Activated CD4-positive, alpha-beta T cell treated with anti-CD3 and anti-CD28 coated beads, Interleukin-2, amount 50 U/mL, for 4 hours (primary cell): ENCODE results near the gene COL24A1.
"Not testable (repeated sequence)": the region's sequence is repeated elsewhere in the genome, so short reads cannot be mapped to it uniquely, and the experiment has no call there.

Source experiments
- DNase-seq, 2 experiments: peaks; one replicate each; pipeline ENCODE4 v3.0.0-alpha.2; 2020

Gene COL24A1

GRCh38 chr1:85756864-85757263, 399.7 kb downstream of the COL24A1 start:
- no peak for DNase-seq

DNA sequence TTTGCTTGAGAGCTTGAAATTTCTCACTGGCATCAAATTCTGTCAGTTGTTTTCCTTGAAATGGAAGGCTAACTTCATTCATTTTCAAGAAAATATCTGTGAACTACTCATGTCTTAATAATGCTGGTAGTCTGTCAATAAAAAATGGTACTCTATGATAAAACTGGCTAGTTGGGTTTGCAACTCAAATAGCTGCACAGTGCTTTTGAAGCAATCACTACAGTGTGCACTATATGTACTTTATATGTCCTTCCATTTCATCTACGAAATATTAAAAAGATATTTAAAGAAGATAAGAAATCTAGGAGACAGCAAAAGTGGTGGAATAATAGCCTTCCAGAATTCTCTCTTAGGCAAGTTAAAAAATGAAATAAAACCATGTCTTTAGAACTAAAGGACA, 408.5 kb downstream of the COL24A1 start:
- DNase-seq: no peak

- DNase-seq: no peak
Observed at GRCh38 chr1:85746777-85747176, 409.8 kb downstream of the COL24A1 start.

- no peak for DNase-seq
Observed at GRCh38 chr1:85743814-85744213, 412.8 kb downstream of the COL24A1 start.

DNA sequence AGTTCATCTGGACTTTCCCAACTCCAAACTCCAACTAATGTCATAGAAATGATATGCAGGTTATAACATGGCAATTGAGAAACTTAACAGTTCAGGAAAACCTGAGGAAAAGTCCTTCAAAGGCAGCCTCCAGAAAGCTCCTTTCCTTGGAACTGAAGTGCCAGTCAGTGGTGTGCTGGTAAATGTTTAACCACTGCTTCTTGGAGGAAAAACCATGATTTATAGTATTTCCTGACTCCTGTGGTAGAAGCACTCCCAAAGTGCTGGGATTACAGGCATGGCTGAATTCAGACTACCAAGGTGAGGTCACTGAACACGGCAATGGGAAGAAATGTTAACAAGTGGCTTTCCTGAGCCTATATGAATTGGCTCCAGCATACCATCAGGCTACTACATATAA, 421.6 kb downstream of the COL24A1 start:
- no peak for DNase-seq

DNA sequence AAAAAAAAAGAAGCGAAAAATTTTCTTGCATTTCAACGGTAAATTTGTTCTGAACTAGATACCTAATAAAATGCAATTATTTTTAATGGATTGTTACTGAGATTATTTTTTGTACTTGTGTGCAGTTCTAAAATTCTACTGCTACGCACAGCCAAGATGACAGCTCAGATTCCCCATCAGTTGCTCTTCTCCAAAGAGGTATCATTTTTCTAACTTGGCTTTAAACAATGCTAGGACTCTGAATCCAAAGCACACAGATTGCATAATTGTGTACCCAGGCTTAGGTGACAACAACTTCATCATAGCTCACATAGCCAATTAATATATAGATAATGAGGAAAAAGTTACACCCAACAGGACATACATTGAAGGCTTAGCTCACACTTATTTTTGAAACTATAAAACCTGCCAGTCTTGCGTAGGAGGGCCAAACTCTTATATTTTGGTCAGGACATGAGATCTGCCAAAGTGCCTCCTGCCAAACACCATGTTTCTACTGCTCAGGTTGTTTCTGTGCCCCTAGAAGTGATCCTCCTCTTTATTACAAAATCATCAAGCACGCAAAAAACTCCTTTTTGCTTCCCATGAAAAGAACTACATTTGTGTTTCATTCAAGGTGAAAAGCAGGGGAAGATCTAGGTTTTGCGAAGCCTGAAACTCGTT, 437.8 kb downstream of the COL24A1 start:
- DNase-seq: no peak

- not testable (repeated sequence) for DNase-seq
Observed at GRCh38 chr1:85714418-85715114, 442.0 kb downstream of the COL24A1 start.

DNA sequence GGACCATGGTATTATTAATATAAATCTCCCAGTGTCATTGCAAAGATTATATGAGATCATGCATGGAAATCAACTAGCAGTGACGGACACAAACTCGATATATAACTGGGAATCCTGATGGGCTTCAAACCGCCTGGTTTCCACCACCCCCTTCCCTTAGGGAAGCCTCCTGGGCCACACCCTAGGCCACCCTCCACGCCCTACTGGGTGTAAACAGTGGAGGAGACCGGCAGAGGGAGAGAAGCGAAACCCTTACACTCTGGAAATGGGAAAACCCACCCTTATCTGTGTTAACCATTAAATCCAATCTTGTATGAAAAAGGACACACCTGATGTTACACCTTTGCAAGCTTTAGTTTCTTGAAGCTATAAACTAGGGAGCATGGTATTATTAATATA, 447.7 kb downstream of the COL24A1 start:
- DNase-seq: no peak

DNA sequence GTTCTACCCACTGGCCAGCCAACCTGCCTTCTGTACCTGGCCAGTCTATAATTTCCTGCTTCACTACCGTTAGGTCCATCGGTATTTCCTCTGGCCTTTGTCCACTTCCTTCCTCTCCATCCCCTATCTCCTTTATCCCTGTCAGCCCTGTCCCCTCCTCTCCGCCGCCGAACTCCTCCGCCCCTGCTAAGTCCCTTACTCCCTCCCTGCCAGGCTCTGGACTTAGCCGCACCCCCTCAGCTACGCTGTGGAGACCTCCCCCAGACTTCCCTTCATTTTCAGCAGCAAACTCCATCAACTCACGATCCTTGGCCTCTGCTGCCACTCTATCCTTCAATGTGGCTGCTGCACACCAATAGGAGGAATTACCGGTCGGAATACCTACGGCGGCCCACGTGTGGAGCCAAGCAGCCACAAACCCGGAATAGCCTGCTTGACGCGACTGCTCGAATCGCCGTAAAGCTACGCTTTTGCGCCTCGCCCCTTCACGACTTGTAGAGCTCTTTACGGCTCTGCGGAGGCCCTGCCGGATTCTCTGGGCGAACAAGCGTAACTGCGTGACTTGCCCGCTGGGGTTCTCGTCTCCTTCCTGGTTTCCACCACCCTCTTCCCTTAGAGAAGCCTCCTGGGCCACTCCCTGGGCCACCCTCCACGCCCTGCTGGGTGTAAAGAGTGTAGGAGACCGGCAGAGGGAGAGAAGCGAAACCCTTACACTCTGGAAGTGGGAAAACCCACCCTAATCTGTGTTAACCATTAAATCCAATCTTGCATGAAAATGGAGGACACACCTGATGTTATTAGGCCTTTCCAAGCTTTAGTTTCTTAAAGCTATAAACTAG, 448.4 kb downstream of the COL24A1 start, which contains the start of gene ZNHIT6:
Gene ZNHIT6 (minus strand): TSS at position 444 of the 839 bp plus-strand sequence. CDS start 149 bp downstream, at position 295.
- DNase-seq: peak; percentile 81 to 84

DNA sequence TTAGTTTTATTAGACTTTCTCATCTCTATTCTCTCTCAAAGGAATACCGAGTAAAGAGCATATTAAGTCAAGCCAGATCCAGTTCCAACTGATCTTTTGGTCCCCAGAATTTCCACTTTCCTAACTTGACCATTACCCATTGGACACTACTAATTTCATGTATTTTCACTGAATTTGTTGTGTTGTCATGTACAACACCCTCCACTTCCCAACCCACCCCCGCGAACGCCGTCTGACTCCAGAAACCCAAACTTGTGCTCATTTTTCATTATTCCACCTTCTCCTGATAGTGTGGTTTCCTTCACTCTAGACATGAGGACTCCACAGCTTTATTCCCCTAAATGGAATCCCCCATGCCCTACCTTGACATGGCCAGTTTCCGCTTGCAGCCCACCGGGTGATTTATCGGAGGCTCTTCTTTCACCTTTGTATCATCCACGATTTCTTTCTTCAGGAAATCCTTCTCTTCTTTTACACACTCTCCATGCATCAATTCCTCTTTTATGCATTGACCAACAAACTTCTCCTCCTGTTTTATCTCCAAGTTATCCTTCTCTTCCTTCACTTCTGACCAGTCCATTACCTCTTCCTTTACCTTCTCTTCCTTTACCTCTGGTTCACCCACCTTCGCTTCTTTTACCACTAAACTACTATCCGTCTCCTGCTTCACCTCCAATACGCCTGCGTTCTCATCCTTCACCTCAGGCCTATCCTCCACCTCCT, 449.1 kb downstream of the COL24A1 start:
- DNase-seq: no peak

DNA sequence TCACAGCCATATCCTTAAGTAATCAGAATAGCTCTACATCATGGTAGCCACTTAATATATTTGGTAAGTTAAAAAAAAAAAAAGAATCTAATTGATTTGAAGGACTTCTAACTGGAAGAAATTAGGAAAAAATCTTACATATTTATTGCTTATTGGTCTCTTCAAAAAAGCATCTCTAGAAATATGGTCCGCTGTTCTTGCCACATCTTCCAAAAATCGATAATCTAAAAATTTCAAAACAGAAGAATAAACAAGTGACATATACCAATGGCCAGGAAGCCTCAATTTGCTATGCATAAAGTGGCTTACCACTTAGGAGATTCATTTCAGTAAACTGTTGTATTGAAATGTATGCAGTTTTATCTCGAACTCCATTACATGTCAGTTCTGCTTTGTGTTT, 450.6 kb downstream of the COL24A1 start:
- no peak for DNase-seq

DNA sequence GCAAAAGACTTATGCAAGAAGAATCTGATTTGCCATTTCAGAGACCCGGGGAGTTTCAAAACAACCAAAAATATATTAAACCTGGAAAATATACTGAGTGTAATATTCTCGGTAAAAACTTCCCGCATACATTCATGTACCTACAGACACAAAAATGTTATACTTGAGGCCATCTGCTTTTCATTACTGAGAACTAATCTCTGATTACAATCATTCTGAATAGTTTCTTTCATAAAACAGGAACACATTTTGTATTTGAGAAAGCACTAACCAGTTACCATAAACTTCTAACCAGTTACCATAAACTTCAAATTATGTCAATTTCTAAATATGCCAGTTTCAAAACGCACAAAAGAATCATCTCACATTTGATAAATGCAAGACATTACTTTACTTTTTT, 456.1 kb downstream of the COL24A1 start:
- no peak for DNase-seq

DNA sequence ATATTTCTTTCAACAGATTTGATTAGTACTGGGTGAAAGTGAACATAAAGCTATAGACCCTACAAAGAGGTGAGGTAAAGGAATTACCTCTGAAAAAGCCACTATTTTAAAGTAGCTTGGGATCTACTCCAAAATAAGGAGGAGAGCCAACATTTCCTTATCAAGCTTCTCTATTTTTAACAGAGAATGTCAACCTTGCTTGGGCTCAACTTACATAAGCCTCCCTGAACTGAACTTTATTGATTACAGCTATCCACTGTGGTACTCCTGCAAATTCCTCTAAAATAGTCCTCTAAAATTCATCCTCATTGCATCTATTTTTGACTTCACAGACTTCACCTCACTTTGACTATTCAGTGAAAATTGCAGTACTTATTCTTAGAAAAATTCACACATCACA, 458.7 kb downstream of the COL24A1 start:
- DNase-seq: no peak

DNA sequence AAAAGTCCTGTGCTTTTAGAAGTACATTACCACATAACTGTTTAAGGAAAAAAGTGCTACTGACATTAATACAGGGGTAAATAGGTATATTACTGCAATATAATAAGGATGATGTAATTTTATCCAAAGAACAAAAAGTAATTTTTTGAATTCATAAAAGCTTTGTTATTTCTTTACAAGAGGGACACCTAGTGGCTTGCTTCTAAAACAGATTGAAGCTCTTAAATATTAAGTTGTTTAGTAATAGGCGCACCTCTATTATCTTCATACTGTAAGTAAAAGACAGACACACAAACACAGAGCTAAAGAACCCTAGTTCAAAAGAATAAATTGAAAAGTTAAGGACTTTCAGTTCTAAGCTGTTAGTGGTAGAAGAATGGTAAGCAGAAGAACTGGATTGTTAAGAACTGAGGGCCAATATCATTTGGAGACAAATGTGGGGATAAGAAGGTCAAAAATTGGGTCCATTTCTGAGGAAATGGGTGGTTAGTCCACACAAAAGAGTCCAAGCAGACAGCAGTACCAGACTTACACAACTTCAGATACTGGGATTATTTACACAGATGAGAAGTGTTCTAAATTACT, 463.8 kb downstream of the COL24A1 start:
- no peak for DNase-seq

DNA sequence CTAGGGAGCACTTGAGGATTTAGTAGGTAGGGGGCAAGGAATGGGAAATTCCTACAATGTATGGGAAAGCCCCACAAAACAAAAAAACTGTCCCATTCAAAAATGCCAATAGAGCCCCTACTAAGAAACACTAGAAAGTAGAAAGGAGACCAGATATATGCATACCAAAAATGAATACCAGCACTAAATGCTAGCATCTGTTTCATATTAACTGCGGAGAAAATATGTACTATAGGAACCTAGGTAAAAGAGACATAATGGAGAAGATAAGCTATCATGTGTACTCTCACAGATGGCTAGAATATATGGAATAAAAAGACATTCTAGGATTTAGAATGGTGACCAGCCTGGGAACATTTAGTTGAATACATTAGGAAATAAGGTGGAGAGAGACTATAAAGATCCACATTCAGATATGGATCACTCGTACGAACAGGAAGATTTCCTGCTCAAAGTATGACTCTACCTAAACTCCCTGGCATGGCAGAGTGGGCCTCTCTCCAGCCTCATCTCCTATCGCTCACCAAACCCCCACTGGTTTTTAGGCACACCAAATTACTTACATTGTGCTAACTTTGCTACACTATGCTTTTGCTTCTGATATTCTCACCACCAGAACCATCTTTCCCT, 466.7 kb downstream of the COL24A1 start:
- no peak for DNase-seq

DNA sequence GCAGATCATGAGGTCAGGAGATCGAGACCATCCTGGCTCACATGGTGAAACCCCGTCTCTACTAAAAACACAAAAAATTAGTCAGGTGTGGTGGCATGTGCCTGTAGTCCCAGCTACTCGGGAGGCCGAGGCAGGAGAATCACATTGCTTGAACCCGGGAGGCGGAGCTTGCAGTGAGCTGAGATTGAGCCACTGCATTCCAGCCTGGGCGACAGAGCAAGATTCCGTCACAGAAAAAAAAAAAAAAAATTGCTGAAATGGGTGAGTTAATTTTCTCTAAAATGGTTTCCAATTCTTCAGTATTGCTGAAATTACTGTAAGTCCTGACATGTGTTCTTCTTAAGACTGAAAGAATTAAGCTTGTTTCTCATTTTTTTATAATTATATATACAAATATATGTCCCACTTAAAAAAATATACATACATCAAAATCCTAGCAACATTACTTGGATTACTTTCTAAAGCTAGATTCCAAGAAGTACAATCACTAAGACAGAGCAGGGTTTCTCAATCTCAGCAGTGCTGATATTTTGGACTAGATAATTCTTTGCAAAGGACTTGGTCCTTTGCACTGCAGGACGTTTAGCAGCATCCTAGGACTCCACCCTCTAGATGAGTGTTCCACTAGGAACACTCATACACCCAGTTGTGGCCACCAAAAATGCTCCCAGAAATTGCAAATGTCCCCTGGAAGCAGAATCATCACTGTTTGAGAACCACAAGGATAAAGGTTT, 473.1 kb downstream of the COL24A1 start:
- DNase-seq: no peak

DNA sequence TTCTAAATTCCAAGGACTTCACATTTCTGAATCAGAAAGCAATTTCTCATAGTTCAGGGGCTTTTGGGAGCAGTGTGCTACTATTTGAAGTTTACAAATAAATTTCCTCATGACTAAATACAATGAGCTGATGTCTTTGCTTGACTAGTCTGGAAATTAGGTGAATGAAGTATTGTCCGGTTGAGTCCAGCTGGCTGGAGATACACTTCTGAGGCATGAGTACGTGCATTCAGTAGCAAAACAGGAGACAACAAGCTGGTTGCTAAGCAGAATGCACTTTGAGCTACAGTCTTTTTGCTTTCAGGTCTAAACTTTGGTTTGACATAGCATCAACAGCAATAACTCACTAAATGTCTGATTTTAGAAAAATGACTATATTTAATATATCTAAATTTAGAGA, 475.5 kb downstream of the COL24A1 start:
- no peak for DNase-seq
